HepG2 (cell line): ENCODE data around the gene OSBPL3. TPM values are rescaled to one million over a fixed set of nuclear protein-coding genes. Genes with fewer than 3 reads are reported as not detected.

Source experiments
- ATAC-seq: fragments of 200-7000 bp; cut with Tn5 transposase; 3 replicates; pipeline ENCODE4 v1.9.1; 2020; ENCODE audit warnings: mild to moderate bottlenecking, moderate library complexity
- BruUV-seq: library from RNA; stranded (reverse); fragments of 400-500 nt; replicated peaks from 2 replicates; lab custom pipeline; 2021; lab: Mats Ljungman, UMichigan
- CTCF ChIA-PET: fragments of 300-600 bp; formaldehyde crosslinking; extraction: SDS; loops from one replicate; lab custom pipeline; 2021; ENCODE audit warnings: low total read pairs, inconsistent platforms, low intra/inter-chr PET ratio; lab: Yijun Ruan, JAX
- POLR2A ChIA-PET: fragments of 350-600 bp; sonication (Branson Sonifier 250); formaldehyde crosslinking; loops from one replicate; lab custom pipeline; 2020; ENCODE audit warnings: antibody characterized with exemption, inconsistent platforms; lab: Yijun Ruan, JAX
- DNase-seq: peaks from one replicate; pipeline ENCODE4 v3.0.0-alpha.2; 2015; ENCODE audit warnings: low spot score
- FAIRE-seq: peaks from 3 replicates; lab custom pipeline; 2011; peaks lifted over from hg19 to GRCh38; lab: Jason Lieb, UNC
- H2AFZ ChIP-seq: one replicate; pipeline ENCODE4 v1.6.1; 2011; ENCODE audit warnings: low read length, inconsistent platforms
- H3K27ac ChIP-seq: fragments of 300-600 bp; 3 replicates; pipeline ENCODE4 v1.8.0; 2011; ENCODE audit warnings: mixed run types, mild to moderate bottlenecking, mixed read lengths, low read length, inconsistent platforms; ENCODE audit not compliant: insufficient read depth; ENCODE audit errors: extremely low read length
- H3K27me3 ChIP-seq, 2 experiments: fragments of 200-600 bp in 1 of 2; 2 replicates in 1 of 2; 3 replicates in 1 of 2; pipeline versions ENCODE4 v1.6.0 to v1.8.0; 2011; ENCODE audit warnings: low read length in 2 of 2, mild to moderate bottlenecking in 2 of 2, moderate library complexity in 2 of 2, inconsistent platforms in 1 of 2; ENCODE audit not compliant: insufficient read depth in 2 of 2, control insufficient read depth in 1 of 2
- H3K36me3 ChIP-seq, 2 experiments: fragments of 200-600 bp in 1 of 2; replicated peaks in 1 of 2; 2 replicates in 1 of 2; 3 replicates in 1 of 2; pipeline versions ENCODE4 v1.5.1 to v1.8.0; 2011; ENCODE audit warnings: low read length in 2 of 2, inconsistent platforms in 1 of 2; ENCODE audit not compliant: insufficient read depth in 2 of 2, control insufficient read depth in 1 of 2
- H3K4me1 ChIP-seq: 2 replicates; pipeline ENCODE4 v1.5.1; 2012; ENCODE audit warnings: low read length, inconsistent platforms; ENCODE audit not compliant: insufficient read depth
- H3K4me2 ChIP-seq: 2 replicates; pipeline ENCODE4 v1.6.0; 2011; ENCODE audit warnings: low read depth, low read length, inconsistent platforms
- H3K4me3 ChIP-seq, 3 experiments: fragments of 200-600 bp in 1 of 3; sonication (generic), shearing (Covaris generic) in 1 of 3; replicated peaks in 1 of 3; 2 replicates each; pipeline ENCODE4 v1.5.1; 2011 to 2016; ENCODE audit warnings: low read length in 3 of 3, inconsistent platforms in 2 of 3, low read depth in 2 of 3, mild to moderate bottlenecking in 2 of 3, control low read depth in 1 of 3, mixed read lengths in 1 of 3; ENCODE audit not compliant: insufficient read depth in 1 of 3
- H3K79me2 ChIP-seq: one replicate; pipeline ENCODE4 v1.6.1; 2011; ENCODE audit warnings: low read length, inconsistent platforms; ENCODE audit not compliant: insufficient read depth
- H3K9ac ChIP-seq: 2 replicates; pipeline ENCODE4 v1.6.0; 2011; ENCODE audit warnings: mild to moderate bottlenecking, low read depth, low read length, inconsistent platforms; ENCODE audit not compliant: insufficient read depth
- H3K9me3 ChIP-seq: 2 replicates; pipeline ENCODE4 v1.5.1; 2012; ENCODE audit warnings: mild to moderate bottlenecking, low read length
- H4K20me1 ChIP-seq: 2 replicates; pipeline ENCODE4 v1.6.0; 2011; ENCODE audit warnings: inconsistent platforms, mild to moderate bottlenecking, low read length, moderate library complexity; ENCODE audit not compliant: insufficient read depth
- CBFB ChIP-seq: sonication (generic); formaldehyde crosslinking; IDR thresholded peaks from 2 replicates; pipeline ENCODE4 v1.4.0; 2020; ENCODE audit warnings: missing genetic modification reagents
- HDAC1 ChIP-seq: sonication (generic); formaldehyde crosslinking; IDR thresholded peaks from 2 replicates; pipeline ENCODE4 v1.5.1; 2020; ENCODE audit warnings: mild to moderate bottlenecking, missing genetic modification reagents
- MAFK ChIP-seq, 2 experiments: IDR thresholded peaks in 1 of 2; conservative IDR thresholded peaks in 1 of 2; 2 replicates each; pipeline ENCODE4 v1.6.1; 2011; ENCODE audit warnings: improper control_type of control experiment in 2 of 2, low read length in 2 of 2
- PHF5A ChIP-seq: IDR thresholded peaks from one replicate; pipeline ENCODE4 v1.6.1; 2018; ENCODE audit warnings: low read depth, missing genetic modification reagents; ENCODE audit not compliant: unreplicated experiment
- RXRA ChIP-seq: sonication (generic); formaldehyde crosslinking; IDR thresholded peaks from 2 replicates; pipeline ENCODE4 v1.5.1; 2020; ENCODE audit warnings: missing genetic modification reagents
- SP5 ChIP-seq: IDR thresholded peaks from 2 replicates; pipeline ENCODE4 v1.6.1; 2016; ENCODE audit warnings: low read depth, borderline replicate concordance
- SPEN ChIP-seq: sonication (generic); formaldehyde crosslinking; IDR thresholded peaks from 2 replicates; pipeline ENCODE4 v1.5.1; 2020; ENCODE audit warnings: low read depth, mild to moderate bottlenecking, missing genetic modification reagents
- TARDBP ChIP-seq: sonication (generic); formaldehyde crosslinking; IDR thresholded peaks from 2 replicates; pipeline ENCODE4 v1.8.0; 2022; ENCODE audit warnings: mild to moderate bottlenecking, missing genetic modification reagents
- ZNF136 ChIP-seq: sonication (generic); formaldehyde crosslinking; IDR thresholded peaks from 2 replicates; pipeline ENCODE4 v1.8.1; 2022; ENCODE audit warnings: low read depth, mild to moderate bottlenecking, moderate library complexity, missing genetic modification reagents
- ZNF343 ChIP-seq: sonication (generic); formaldehyde crosslinking; IDR thresholded peaks from 2 replicates; pipeline ENCODE4 v1.4.0; 2020; ENCODE audit warnings: mild to moderate bottlenecking, missing genetic modification reagents
- ZNF572 ChIP-seq: sonication (generic); formaldehyde crosslinking; IDR thresholded peaks from 2 replicates; pipeline ENCODE4 v1.5.1; 2020; ENCODE audit warnings: mild to moderate bottlenecking, missing genetic modification reagents
- in situ Hi-C: cut with HindIII; loops from 2 replicates; pipeline ENCODE4 v1.10.0; 2017; ENCODE audit warnings: low pct_unique_long_range_greater_than_20kb; ENCODE audit not compliant: extremely low pct_ligation_motif_present
- intact Hi-C: fragments of 100-400 bp; cut with micrococcal nuclease; formaldehyde crosslinking; loops from one replicate; pipeline ENCODE4 v1.10.0; 2022; ENCODE audit not compliant: unreplicated experiment
- polyA plus RNA-seq, 8 experiments: library from polyadenylated mRNA; depleted of rRNA in 3 of 8; stranded (reverse) in 7 of 8; unstranded in 1 of 8; fragments of >200 nt; fragmentation: Illumina TruSeq in 4 of 8; extraction: Trizol in 4 of 8; gene quantifications; 2 replicates each; pipeline versions ENCODE4 v1.2.1 to v1.2.3, GENCODE V29; 2011 to 2016; ENCODE audit warnings: low read depth in 4 of 8, missing spikeins in 1 of 8, mixed read lengths in 1 of 8; ENCODE audit not compliant: insufficient read depth in 1 of 8
- total RNA-seq, 5 experiments: library from RNA; depleted of rRNA; stranded (reverse); fragments of >200 nt; fragmentation: Illumina TruSeq; extraction: Trizol; gene quantifications; 2 replicates each; pipeline ENCODE4 v1.2.3, GENCODE V29; 2016; ENCODE audit warnings: low read depth in 1 of 5
- TF ChIP-seq, protein P1 (sequence below): sonication (generic); formaldehyde crosslinking; IDR thresholded peaks from 2 replicates; pipeline ENCODE4 v1.8.1; 2023; ENCODE audit warnings: mild to moderate bottlenecking, moderate library complexity, missing genetic modification reagents
- TF ChIP-seq, protein P2 (sequence below): sonication (generic); formaldehyde crosslinking; IDR thresholded peaks from 2 replicates; pipeline ENCODE4 v1.4.0; 2020; ENCODE audit warnings: missing genetic modification reagents
- TF ChIP-seq, protein P3 (sequence below): sonication (generic); formaldehyde crosslinking; IDR thresholded peaks from 2 replicates; pipeline ENCODE4 v1.5.0; 2020; ENCODE audit warnings: missing genetic modification reagents
- TF ChIP-seq, protein P4 (sequence below): sonication (generic); formaldehyde crosslinking; IDR thresholded peaks from 2 replicates; pipeline ENCODE4 v1.8.1; 2022; ENCODE audit warnings: low read depth, mild to moderate bottlenecking, missing genetic modification reagents
- TF ChIP-seq, protein P5 (sequence below): fragments of 450-650 bp; IDR thresholded peaks from 2 replicates; pipeline ENCODE4 v1.6.1; 2017
- TF ChIP-seq, protein P6 (sequence below): sonication (generic); formaldehyde crosslinking; IDR thresholded peaks from 2 replicates; pipeline ENCODE4 v1.8.1; 2022; ENCODE audit warnings: mild to moderate bottlenecking, missing genetic modification reagents

OSBPL3 gene
- total and polyA plus RNA-seq, 2 of the 13 experiments (the other 11 are each of a cell fraction or from before 2014, with no cell fraction given) = 8.8 to 28.9 TPM

DNA sequence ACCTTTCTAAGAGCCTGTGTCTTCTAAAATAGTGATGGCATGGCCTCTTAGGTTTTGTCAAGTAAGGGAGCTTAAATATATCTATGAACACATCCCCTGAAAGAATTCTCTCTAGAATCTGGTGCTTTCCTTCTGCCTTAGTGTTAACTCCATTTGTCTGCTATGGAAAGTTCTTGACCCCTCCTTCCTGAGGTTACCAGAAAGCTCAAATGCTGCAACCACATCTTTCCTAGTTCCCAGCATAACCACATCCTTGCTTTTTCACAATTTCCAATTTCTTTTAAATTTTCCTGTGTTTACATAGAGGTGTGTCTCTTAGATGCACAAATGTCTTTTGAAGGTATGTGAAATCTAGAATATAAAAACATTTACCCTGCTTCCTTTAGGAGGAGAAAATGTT is 206.3 kb downstream of the OSBPL3 start:
- ATAC-seq (no peak), FAIRE-seq (no peak), DNase-seq (no peak)
- no peak overlapping the region for H2AFZ ChIP-seq
- no peaks in the 10 kb centered on the region for H3K36me3 ChIP-seq
- BruUV-seq = no TSS peak
- in situ Hi-C loops (no loop called here), intact Hi-C loops (no loop called here)
- no peak overlapping the region for H3K9ac ChIP-seq
- TF ChIP-seq MAFK (conservative IDR thresholded peaks at IDR 0.05 in 1 of 2, IDR thresholded peaks at IDR 0.05 in 1 of 2; ENCODE audit: low read length in 2 of 2) = no peak
- no peak for TF ChIP-seq ZNF136 (CRISPR knock-in tag)
- TF ChIP-seq, protein P1, sequence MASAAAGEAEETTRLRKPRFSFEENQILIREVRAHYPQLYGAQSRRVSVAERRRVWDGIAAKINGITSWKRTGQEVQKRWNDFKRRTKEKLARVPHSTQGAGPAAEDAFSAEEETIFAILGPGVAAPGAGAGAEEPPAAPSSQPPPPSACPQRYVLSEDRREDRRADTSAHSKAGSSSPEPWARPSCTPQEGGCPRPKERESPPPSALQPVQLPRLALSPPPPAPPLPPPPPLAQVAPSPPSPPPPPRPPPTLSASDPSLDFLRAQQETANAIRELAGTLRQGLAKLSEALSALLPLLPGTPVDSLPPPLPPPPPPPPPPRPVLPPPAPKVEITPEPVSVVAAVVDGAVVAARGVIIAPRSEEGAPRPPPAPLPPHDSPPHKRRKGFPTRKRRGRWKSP (CRISPR knock-in tag) = no peak
- TF ChIP-seq, protein P2, sequence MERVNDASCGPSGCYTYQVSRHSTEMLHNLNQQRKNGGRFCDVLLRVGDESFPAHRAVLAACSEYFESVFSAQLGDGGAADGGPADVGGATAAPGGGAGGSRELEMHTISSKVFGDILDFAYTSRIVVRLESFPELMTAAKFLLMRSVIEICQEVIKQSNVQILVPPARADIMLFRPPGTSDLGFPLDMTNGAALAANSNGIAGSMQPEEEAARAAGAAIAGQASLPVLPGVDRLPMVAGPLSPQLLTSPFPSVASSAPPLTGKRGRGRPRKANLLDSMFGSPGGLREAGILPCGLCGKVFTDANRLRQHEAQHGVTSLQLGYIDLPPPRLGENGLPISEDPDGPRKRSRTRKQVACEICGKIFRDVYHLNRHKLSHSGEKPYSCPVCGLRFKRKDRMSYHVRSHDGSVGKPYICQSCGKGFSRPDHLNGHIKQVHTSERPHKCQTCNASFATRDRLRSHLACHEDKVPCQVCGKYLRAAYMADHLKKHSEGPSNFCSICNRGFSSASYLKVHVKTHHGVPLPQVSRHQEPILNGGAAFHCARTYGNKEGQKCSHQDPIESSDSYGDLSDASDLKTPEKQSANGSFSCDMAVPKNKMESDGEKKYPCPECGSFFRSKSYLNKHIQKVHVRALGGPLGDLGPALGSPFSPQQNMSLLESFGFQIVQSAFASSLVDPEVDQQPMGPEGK (CRISPR knock-in tag) = no peak
- no peak for TF ChIP-seq ZNF343 (CRISPR knock-in tag)
- no peak for TF ChIP-seq CBFB
- no peak for TF ChIP-seq TARDBP
- TF ChIP-seq, protein P3, sequence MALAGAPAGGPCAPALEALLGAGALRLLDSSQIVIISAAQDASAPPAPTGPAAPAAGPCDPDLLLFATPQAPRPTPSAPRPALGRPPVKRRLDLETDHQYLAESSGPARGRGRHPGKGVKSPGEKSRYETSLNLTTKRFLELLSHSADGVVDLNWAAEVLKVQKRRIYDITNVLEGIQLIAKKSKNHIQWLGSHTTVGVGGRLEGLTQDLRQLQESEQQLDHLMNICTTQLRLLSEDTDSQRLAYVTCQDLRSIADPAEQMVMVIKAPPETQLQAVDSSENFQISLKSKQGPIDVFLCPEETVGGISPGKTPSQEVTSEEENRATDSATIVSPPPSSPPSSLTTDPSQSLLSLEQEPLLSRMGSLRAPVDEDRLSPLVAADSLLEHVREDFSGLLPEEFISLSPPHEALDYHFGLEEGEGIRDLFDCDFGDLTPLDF = no peak
- no peak for TF ChIP-seq SPEN (CRISPR knock-in tag)
- TF ChIP-seq ZNF572 (CRISPR knock-in tag) = no peak
- no peak for TF ChIP-seq RXRA (CRISPR knock-in tag)
- TF ChIP-seq, protein P4, sequence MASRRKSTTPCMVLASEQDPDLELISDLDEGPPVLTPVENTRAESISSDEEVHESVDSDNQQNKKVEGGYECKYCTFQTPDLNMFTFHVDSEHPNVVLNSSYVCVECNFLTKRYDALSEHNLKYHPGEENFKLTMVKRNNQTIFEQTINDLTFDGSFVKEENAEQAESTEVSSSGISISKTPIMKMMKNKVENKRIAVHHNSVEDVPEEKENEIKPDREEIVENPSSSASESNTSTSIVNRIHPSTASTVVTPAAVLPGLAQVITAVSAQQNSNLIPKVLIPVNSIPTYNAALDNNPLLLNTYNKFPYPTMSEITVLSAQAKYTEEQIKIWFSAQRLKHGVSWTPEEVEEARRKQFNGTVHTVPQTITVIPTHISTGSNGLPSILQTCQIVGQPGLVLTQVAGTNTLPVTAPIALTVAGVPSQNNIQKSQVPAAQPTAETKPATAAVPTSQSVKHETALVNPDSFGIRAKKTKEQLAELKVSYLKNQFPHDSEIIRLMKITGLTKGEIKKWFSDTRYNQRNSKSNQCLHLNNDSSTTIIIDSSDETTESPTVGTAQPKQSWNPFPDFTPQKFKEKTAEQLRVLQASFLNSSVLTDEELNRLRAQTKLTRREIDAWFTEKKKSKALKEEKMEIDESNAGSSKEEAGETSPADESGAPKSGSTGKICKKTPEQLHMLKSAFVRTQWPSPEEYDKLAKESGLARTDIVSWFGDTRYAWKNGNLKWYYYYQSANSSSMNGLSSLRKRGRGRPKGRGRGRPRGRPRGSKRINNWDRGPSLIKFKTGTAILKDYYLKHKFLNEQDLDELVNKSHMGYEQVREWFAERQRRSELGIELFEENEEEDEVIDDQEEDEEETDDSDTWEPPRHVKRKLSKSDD (CRISPR knock-in tag) = no peak
- TF ChIP-seq, protein P5, sequence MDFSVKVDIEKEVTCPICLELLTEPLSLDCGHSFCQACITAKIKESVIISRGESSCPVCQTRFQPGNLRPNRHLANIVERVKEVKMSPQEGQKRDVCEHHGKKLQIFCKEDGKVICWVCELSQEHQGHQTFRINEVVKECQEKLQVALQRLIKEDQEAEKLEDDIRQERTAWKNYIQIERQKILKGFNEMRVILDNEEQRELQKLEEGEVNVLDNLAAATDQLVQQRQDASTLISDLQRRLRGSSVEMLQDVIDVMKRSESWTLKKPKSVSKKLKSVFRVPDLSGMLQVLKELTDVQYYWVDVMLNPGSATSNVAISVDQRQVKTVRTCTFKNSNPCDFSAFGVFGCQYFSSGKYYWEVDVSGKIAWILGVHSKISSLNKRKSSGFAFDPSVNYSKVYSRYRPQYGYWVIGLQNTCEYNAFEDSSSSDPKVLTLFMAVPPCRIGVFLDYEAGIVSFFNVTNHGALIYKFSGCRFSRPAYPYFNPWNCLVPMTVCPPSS = no peak
- TF ChIP-seq HDAC1 = no peak
- TF ChIP-seq, protein P6, sequence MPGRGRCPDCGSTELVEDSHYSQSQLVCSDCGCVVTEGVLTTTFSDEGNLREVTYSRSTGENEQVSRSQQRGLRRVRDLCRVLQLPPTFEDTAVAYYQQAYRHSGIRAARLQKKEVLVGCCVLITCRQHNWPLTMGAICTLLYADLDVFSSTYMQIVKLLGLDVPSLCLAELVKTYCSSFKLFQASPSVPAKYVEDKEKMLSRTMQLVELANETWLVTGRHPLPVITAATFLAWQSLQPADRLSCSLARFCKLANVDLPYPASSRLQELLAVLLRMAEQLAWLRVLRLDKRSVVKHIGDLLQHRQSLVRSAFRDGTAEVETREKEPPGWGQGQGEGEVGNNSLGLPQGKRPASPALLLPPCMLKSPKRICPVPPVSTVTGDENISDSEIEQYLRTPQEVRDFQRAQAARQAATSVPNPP (CRISPR knock-in tag) = no peak
- no peak for TF ChIP-seq SP5 (CRISPR knock-in tag)
- no peak for TF ChIP-seq PHF5A
- H3K79me2 ChIP-seq = no peaks in the 10 kb centered on the region
- H3K4me2 ChIP-seq = no peak overlapping the region
- no peak overlapping the region for H3K4me3 ChIP-seq
- no peaks in the 10 kb centered on the region for H3K4me1 ChIP-seq
- CTCF ChIA-PET = no interaction called here
- no peaks in the 10 kb centered on the region for H3K9me3 ChIP-seq
- POLR2A ChIA-PET = no interaction called here
- no peaks in the 10 kb centered on the region for H3K27me3 ChIP-seq
- no peak overlapping the region for H3K27ac ChIP-seq
- no peaks in the 10 kb centered on the region for H4K20me1 ChIP-seq
